8988T (cell line): ENCODE measurements around the gene HPS4.

Experiments used
- DNase-seq: peaks from one replicate; pipeline ENCODE4 v3.0.0; 2011

The HPS4 gene

GRCh38 chr22:26496456-26496855 lies 12.9 kb upstream of the HPS4 start:
- no peak for DNase-seq

DNA sequence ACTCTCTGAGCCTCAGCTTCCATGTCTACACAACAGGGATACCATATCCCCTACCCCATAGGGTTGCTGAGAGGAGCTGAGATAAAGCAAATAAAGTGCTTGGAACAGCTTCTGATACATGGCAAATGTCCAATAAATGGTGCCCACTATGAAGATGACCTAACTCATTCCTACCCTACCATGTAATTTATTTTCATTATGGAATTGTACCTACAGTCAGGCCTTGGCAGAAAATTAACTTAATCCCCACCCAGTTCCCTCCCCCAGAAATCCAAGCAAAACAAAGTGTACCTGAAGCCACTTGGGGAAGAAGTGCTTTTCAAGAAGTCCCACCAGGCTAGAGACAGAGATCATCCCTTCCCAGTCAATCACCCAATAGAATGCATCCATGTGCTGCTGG lies 10.9 kb upstream of the HPS4 start:
- DNase-seq = no peak

GRCh38 chr22:26492220-26492619 lies 8.6 kb upstream of the HPS4 start:
- DNase-seq = no peak

DNA sequence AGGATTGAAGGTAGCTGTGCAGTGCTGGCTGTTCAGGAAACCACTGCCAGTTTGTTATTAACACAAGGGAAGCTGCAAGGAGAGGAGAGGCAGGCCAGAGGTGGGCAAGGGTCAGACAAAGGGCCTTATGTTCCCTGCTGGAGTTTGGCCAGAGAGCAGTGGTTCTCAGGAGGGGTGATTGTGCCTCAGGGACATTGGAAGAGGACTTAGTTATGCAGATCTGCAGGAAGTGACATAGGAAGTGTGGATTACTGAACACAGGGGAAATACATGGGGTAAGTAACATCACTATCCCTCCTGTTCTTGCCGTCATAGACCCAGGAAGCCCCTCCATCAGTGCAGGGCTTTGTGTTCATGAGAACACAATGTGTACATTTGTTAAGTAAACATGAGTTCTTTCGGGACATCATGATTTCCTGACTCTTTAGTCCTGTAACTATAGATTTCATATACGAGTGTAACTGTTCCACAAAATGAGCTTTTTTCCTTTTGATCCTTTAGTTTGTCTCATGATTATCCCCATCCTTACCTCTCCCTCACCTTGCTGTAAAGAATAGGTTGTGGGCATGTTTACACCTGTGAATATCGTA lies 6.0 kb upstream of the HPS4 start:
- DNase-seq = no peak

- DNase-seq = no peak
Observed at GRCh38 chr22:26487996-26488395, 4.4 kb upstream of the HPS4 start.

GRCh38 chr22:26486394-26486793 lies 2.8 kb upstream of the HPS4 start:
- no peak for DNase-seq

DNA sequence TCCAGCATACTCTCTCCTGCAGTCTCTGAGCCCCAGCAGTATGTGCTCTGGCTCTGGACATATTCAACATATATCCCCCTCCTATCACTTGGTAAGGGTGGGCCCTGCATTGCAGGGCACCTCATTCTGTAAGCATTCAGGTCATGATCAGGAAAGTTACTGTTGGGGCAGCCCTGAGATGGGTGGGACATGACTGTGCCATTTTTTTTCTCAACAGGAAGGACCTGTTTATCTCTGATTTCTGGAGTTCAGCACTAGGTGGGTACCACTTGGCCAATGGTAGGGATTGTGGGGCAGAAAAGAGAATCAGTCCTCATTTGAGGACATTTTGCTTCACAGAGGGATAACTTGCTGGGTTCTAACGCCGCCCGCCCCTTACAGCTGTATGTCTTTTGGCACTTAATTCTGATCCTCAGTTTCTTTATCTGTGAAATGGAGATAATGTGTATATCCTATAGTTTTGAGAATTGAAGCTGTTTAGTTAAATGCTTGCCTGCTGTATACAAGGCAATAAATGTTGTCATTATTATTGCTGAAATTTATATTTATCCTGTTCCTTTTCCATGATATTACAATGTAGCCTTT lies 2.3 kb upstream of the HPS4 start:
- DNase-seq = no peak

GRCh38 chr22:26485013-26485412 lies 1.4 kb upstream of the HPS4 start:
- no peak for DNase-seq

DNA sequence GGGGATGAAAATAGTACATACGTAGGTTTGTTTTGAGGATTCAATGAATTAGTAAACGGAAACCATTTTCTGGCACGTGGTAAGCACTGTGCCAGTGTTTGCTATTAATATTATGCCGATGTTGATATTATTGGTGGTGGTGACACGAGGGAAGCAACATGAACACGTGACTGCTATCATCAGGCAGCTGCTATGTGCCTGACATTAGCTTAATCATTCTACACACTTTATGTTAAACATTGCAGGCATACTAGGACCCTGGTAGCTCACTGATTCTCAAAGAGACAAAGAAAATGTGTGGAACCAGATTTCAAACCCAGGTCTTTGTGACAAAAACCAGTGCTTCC lies 750 bp upstream of the HPS4 start:
- no peak for DNase-seq

DNA sequence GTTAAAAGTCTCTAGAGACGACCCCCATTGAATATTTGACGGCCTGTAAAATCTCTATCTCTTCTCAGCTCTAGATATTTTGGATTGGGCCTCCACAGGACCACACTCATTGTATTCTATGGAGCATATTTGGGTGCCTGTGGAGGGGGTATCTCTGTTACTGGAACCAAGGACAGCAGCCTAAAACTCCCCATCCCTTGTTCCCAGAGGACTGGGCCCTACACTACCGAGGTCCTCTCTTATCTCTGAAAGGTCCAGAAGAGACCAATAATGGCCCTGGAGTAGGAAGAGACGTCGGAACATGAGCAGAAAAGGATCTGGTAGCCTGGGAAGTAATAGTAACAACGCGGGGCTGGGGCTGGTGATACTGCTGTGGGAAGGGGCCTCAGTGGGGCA lies 542 bp downstream of the HPS4 start:
- no peak for DNase-seq

DNA sequence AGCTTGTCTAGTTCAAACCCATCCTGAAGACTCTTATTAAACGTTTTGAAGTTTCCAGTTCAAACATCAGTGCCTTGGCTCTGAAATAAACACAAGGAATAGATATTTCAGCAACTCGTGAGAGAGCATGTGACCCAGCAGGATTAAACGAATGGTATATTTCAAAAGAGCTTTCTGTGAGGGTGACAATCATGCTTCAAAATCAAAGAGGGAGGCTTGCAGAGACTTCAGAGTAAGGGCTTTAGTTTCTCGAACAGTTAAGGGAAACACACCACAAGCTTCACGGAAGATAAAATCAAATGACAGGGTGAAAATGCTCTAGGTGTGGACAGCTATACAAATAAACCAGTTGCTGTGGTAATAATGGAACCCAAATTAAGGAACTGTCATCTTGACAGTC lies 1.4 kb downstream of the HPS4 start:
- no peak for DNase-seq

GRCh38 chr22:26481694-26482093 lies 1.9 kb downstream of the HPS4 start:
- no peak for DNase-seq

- DNase-seq = no peak
Observed at GRCh38 chr22:26481112-26481693, 2.4 kb downstream of the HPS4 start.

DNA sequence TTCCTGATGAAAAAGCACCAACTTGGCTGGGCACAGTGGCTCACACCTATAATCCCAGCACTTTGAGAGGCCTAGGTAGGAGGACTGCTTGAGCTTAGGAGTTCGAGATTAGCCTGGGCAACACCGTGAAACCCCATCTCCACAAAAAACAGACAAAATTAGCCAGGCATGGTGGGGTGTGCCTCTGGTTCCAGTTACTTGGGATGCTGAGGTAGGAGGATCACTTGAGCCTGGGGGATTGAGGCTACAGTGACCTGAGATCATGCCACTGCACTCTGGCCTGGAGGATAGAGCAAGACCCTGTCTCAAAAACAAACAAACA lies 3.0 kb downstream of the HPS4 start:
- no peak for DNase-seq

DNA sequence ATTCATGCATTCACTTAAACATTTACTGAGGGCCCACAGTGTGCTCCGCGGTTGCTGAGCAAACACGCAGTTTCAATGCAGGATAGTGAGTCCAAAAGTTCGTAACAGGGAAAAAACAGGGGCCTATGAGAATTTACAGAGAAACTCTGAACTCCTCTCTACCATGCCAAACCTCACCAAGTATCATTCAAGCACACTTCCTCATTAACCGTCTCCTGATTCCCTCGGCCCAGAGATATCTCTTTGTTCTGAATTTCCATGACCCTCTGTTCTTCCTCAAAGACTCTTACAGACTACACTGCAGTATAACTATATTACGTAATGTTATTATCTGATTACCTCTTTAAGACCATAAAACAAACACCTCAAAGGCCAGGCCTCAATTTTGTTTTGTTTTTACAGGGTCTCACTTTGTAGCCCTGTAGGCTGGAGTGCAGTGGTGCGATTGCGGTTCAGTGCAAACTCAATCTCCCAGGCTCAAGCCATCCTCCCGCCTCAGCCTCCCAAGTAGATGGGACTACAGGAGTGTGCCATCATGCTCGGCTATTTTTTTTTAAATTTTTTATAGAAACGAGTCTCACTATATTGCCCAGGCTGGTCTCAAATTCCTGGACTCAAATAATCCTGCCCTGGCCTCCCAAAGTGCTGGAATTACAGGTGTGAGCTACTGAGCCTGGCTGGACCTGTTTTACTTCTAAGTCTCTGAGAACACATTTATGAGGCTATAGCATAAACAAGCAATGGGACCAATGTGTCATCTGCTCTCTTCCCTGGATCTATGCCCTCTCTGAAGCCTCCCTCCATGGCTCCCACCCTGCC lies 3.6 kb downstream of the HPS4 start:
- DNase-seq = no peak

DNA sequence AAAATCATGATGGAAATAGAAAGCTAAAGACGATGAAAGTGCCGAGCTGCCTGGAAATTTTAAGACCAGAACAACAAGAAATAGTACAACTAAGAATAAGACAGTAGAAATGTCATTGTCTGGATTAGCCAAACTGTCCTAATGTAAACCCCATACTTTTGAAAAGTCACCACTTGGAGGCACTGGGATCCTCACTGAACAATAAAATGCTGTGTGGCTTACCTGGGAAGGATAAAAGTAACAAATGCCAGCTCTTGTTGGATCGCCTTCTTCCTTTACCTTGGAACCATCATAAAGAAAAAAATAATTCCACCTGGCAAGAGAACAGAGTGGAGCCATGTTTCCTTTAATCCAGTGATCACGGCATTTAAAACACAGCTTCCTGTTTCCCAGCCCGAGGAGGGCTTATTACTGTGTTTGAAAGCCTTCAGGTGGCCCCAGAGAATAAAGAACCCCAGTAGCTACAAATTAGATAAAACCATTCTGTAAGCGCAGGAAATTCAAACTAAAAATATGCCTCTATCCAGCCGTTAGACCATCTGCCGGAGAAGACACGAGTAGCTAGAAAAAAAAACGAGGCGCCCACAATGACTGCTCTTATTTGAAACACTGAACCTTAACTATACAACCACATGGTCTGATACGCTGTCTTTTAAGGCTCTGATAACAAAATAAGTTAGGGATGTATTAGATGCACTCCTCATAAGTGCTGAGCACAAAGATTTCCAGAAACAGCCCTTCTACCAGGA lies 4.4 kb downstream of the HPS4 start:
- no peak for DNase-seq

DNA sequence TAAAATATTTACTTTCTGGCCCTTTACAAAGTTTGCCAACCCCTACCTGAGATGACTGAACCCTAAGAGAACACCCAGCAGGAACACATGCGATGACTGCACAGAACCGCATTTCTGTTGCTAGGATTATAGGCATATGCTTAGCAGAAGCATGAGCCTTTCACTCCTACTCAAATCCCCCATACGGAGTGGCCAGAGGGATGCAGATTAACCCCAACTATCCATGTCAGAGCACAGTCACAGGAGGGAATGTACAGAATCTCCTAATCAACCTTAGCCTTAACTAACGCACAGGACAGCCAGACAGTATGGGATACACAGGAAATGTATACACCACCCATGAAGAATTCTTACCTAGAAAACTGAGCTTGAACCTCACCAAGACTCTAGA lies 6.2 kb downstream of the HPS4 start:
- DNase-seq = no peak

- DNase-seq = no peak
Observed at GRCh38 chr22:26476705-26477340, 6.8 kb downstream of the HPS4 start.

GRCh38 chr22:26474682-26475081 lies 8.9 kb downstream of the HPS4 start:
- DNase-seq = no peak

- DNase-seq = peak; percentile 50
Observed at GRCh38 chr22:26471522-26471921, 12.1 kb downstream of the HPS4 start.

- DNase-seq = no peak
Observed at GRCh38 chr22:26470807-26471206, 12.8 kb downstream of the HPS4 start.

- no peak for DNase-seq
Observed at GRCh38 chr22:26466196-26466595, 17.4 kb downstream of the HPS4 start.

DNA sequence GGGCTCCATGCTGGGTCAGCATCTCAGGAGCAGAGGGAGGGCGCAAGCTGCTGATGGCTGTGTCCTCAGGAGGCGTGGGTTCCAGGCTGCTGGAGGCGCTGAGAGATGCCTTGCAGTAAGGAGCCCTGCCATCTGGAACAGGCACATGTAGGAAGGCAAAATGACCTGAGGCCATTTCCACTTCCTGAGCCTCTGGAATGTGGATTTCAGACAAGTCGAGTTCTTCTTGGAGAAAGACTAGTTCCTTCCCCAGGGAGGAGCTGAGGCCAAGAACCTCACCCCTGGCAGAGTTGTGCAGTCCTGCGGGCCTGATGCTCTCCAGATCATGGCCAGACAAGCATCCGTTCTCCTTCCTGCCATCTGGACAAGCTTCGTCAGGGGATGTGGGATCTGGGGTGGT lies 19.3 kb downstream of the HPS4 start:
- DNase-seq = no peak
